HepG2 (cell line): ENCODE data around the gene KDM8. TPM values are rescaled to one million over a fixed set of nuclear protein-coding genes. Genes with fewer than 3 reads are reported as not detected.

ENCODE experiments used
- ARID4A ChIP-seq: sonication (generic); formaldehyde crosslinking; IDR thresholded peaks from 2 replicates; pipeline ENCODE4 v1.5.0; 2020; ENCODE audit warnings: mild to moderate bottlenecking, missing genetic modification reagents, borderline replicate concordance
- CEBPB ChIP-seq: IDR thresholded peaks from 2 replicates; pipeline ENCODE4 v1.6.1; 2011; ENCODE audit warnings: low read depth, low read length, improper control_type of control experiment, borderline replicate concordance
- CENPBD1 ChIP-seq: sonication (generic); formaldehyde crosslinking; IDR thresholded peaks from 2 replicates; pipeline ENCODE4 v1.8.0; 2022; ENCODE audit warnings: missing genetic modification reagents, low read depth, mild to moderate bottlenecking, borderline replicate concordance
- CHD4 ChIP-seq: fragments of 200-600 bp; sonication (generic); IDR thresholded peaks from 2 replicates; pipeline ENCODE4 v1.7.0; 2017; ENCODE audit warnings: mild to moderate bottlenecking, low read length, borderline replicate concordance
- EP300 ChIP-seq, 3 experiments: sonication (generic) in 1 of 3; formaldehyde crosslinking in 1 of 3; IDR thresholded peaks; 2 replicates each; pipeline versions ENCODE4 v1.5.1 to v1.6.1; 2011 to 2020; ENCODE audit warnings: low read depth in 2 of 3, low read length in 2 of 3, borderline replicate concordance in 1 of 3, improper control_type of control experiment in 1 of 3, mild to moderate bottlenecking in 1 of 3, missing genetic modification reagents in 1 of 3, moderate library complexity in 1 of 3
- GATAD2A ChIP-seq: IDR thresholded peaks from 2 replicates; pipeline ENCODE4 v1.6.1; 2016
- HIVEP1 ChIP-seq: sonication (generic); formaldehyde crosslinking; IDR thresholded peaks from 2 replicates; pipeline ENCODE4 v1.4.0; 2020; ENCODE audit warnings: mild to moderate bottlenecking, missing genetic modification reagents
- HOXA9 ChIP-seq: sonication (generic); formaldehyde crosslinking; IDR thresholded peaks from 2 replicates; pipeline ENCODE4 v1.8.1; 2022; ENCODE audit warnings: missing genetic modification reagents, mild to moderate bottlenecking, moderate library complexity, borderline replicate concordance
- IRX3 ChIP-seq: sonication (generic); formaldehyde crosslinking; IDR thresholded peaks from 2 replicates; pipeline ENCODE4 v1.8.1; 2023; ENCODE audit warnings: mild to moderate bottlenecking, low read depth, missing genetic modification reagents, borderline replicate concordance
- NR2F2 ChIP-seq: IDR thresholded peaks from 2 replicates; pipeline ENCODE4 v1.6.1; 2012; ENCODE audit warnings: low read depth, inconsistent platforms, borderline replicate concordance
- NR2F6 ChIP-seq, 2 experiments: IDR thresholded peaks; 2 replicates each; pipeline ENCODE4 v1.6.1; 2016; ENCODE audit warnings: antibody characterized with exemption in 1 of 2, mild to moderate bottlenecking in 1 of 2
- RCOR2 ChIP-seq: IDR thresholded peaks from 2 replicates; pipeline ENCODE4 v1.6.1; 2016; ENCODE audit warnings: missing biosample characterization, missing genetic modification reagents
- SIN3B ChIP-seq: fragments of 150-350 bp; IDR thresholded peaks from 2 replicates; pipeline ENCODE4 v1.6.1; 2014; ENCODE audit warnings: low read length
- STAG1 ChIP-seq: sonication (generic); formaldehyde crosslinking; IDR thresholded peaks from 2 replicates; pipeline ENCODE4 v1.4.0; 2020; ENCODE audit warnings: missing genetic modification reagents
- TRAFD1 ChIP-seq: sonication (generic); formaldehyde crosslinking; IDR thresholded peaks from 2 replicates; pipeline ENCODE4 v1.5.1; 2020; ENCODE audit warnings: missing genetic modification reagents, mild to moderate bottlenecking, borderline replicate concordance
- ZBTB3 ChIP-seq: sonication (generic); formaldehyde crosslinking; IDR thresholded peaks from 2 replicates; pipeline ENCODE4 v1.4.0; 2020; ENCODE audit warnings: low read depth, mild to moderate bottlenecking, moderate library complexity, missing genetic modification reagents, borderline replicate concordance
- ZNF276 ChIP-seq: sonication (generic); formaldehyde crosslinking; IDR thresholded peaks from 2 replicates; pipeline ENCODE4 v1.4.0; 2020; ENCODE audit warnings: mild to moderate bottlenecking, low read depth, missing genetic modification reagents
- ZNF33A ChIP-seq: sonication (generic); formaldehyde crosslinking; IDR thresholded peaks from 2 replicates; pipeline ENCODE4 v1.5.1; 2020; ENCODE audit warnings: missing genetic modification reagents, mild to moderate bottlenecking, moderate library complexity, borderline replicate concordance
- ZNF615 ChIP-seq: sonication (generic); formaldehyde crosslinking; IDR thresholded peaks from 2 replicates; pipeline ENCODE4 v1.5.0; 2020; ENCODE audit warnings: mild to moderate bottlenecking, missing genetic modification reagents, borderline replicate concordance
- ZNF709 ChIP-seq: sonication (generic); formaldehyde crosslinking; IDR thresholded peaks from 2 replicates; pipeline ENCODE4 v1.5.0; 2020; ENCODE audit warnings: mild to moderate bottlenecking, missing genetic modification reagents
- ZSCAN9 ChIP-seq: IDR thresholded peaks from 2 replicates; pipeline ENCODE4 v1.6.1; 2016; ENCODE audit warnings: borderline replicate concordance
- polyA plus RNA-seq, 8 experiments: library from polyadenylated mRNA; depleted of rRNA in 3 of 8; stranded (reverse) in 7 of 8; unstranded in 1 of 8; fragments of >200 nt; fragmentation: Illumina TruSeq in 4 of 8; extraction: Trizol in 4 of 8; gene quantifications; 2 replicates each; pipeline versions ENCODE4 v1.2.1 to v1.2.3, GENCODE V29; 2011 to 2016; ENCODE audit warnings: low read depth in 4 of 8, missing spikeins in 1 of 8, mixed read lengths in 1 of 8; ENCODE audit not compliant: insufficient read depth in 1 of 8
- total RNA-seq, 5 experiments: library from RNA; depleted of rRNA; stranded (reverse); fragments of >200 nt; fragmentation: Illumina TruSeq; extraction: Trizol; gene quantifications; 2 replicates each; pipeline ENCODE4 v1.2.3, GENCODE V29; 2016; ENCODE audit warnings: low read depth in 1 of 5

KDM8 gene
- total and polyA plus RNA-seq, 2 of the 13 experiments (the other 11 are each of a cell fraction or from before 2014, with no cell fraction given), result 3.3 to 8.6 TPM

GRCh38 chr16:27242868-27243590 lies 39.7 kb downstream of the KDM8 start (continued):
- TF ChIP-seq IRX3 (no peak), HOXA9 (no peak; the same call in 1 of the 2 replicates), SIN3B (no peak), RCOR2 (CRISPR knock-in tag) (no peak), STAG1 (CRISPR knock-in tag) (no peak), HIVEP1 (no peak), ZNF709 (CRISPR knock-in tag) (no peak), TRAFD1 (CRISPR knock-in tag) (no peak), EP300 (IDR thresholded peaks at IDR 0.05; ENCODE audit: low read depth in 2 of 2, low read length in 2 of 2) (peak in 1 of 2 experiments; percentile 16; a peak in 1 of 4 replicates), EP300 (CRISPR knock-in tag; IDR thresholded peaks at IDR 0.05; ENCODE audit: borderline replicate concordance) (no peak), ZBTB3 (CRISPR knock-in tag) (no peak), CEBPB (no peak), ARID4A (no peak), NR2F6 (IDR thresholded peaks at IDR 0.05) (peak; percentile 42), NR2F6 (CRISPR knock-in tag; IDR thresholded peaks at IDR 0.05) (peak; percentile 77; the same call in 1 of the 2 replicates), ZNF276 (CRISPR knock-in tag) (no peak), ZNF33A (CRISPR knock-in tag) (no peak), ZSCAN9 (CRISPR knock-in tag) (no peak), GATAD2A (peak; percentile 13; the same call in 1 of the 2 replicates), ZNF615 (CRISPR knock-in tag) (no peak), CENPBD1 (no peak), NR2F2 (no peak), CHD4 (no peak)
